CD14-positive monocyte (primary cell): Measurements from ENCODE around the gene INPP4A. TPM values are rescaled to one million over a fixed set of nuclear protein-coding genes. Genes with fewer than 3 reads are reported as not detected.

Source experiments
- DNase-seq, 3 donors: peaks; one replicate each; pipeline ENCODE4 v3.0.0-alpha.2; 2011 to 2022
- H2AFZ ChIP-seq: 2 replicates; pipeline ENCODE4 v1.6.0; 2012; ENCODE audit warnings: mild to moderate bottlenecking, low read depth, low read length, inconsistent platforms; ENCODE audit not compliant: insufficient read depth, poor library complexity, severe bottlenecking
- H3K27ac ChIP-seq, 2 donors: 1 replicate in 1 of 2; 2 replicates in 1 of 2; pipeline ENCODE4 v1.5.1; 2012 to 2013; ENCODE audit warnings: low read length in 2 of 2, control low read depth in 1 of 2, inconsistent platforms in 1 of 2, low read depth in 1 of 2, mild to moderate bottlenecking in 1 of 2
- H3K27me3 ChIP-seq, 2 donors: one replicate each; pipeline versions ENCODE4 v1.6.0 to v1.6.1; 2011 to 2013; ENCODE audit warnings: low read length in 2 of 2; ENCODE audit not compliant: control insufficient read depth in 2 of 2, insufficient read depth in 2 of 2
- H3K36me3 ChIP-seq, 2 donors: replicated peaks in 1 of 2; 1 replicate in 1 of 2; 2 replicates in 1 of 2; pipeline versions ENCODE4 v1.5.1 to v1.6.1; 2012 to 2013; ENCODE audit warnings: low read length in 2 of 2, control low read depth in 1 of 2, inconsistent platforms in 1 of 2, mild to moderate bottlenecking in 1 of 2; ENCODE audit not compliant: insufficient read depth in 2 of 2, control insufficient read depth in 1 of 2
- H3K4me1 ChIP-seq, 2 donors: 1 replicate in 1 of 2; 2 replicates in 1 of 2; pipeline versions ENCODE4 v1.5.1 to v1.6.1; 2012 to 2013; ENCODE audit warnings: low read length in 2 of 2, control low read depth in 1 of 2, inconsistent platforms in 1 of 2, mild to moderate bottlenecking in 1 of 2, moderate library complexity in 1 of 2; ENCODE audit not compliant: insufficient read depth in 2 of 2, control insufficient read depth in 1 of 2
- H3K4me2 ChIP-seq: replicated peaks from 2 replicates; pipeline ENCODE3; 2012; ENCODE audit warnings: low read length, moderate library complexity, mild to moderate bottlenecking; ENCODE audit not compliant: poor library complexity, severe bottlenecking; ENCODE audit errors: extremely low read depth
- H3K4me3 ChIP-seq, 3 experiments: fragments of 200-600 bp in 1 of 3; sonication (generic) in 1 of 3; replicated peaks in 1 of 3; 1 replicate in 2 of 3; 2 replicates in 1 of 3; pipeline ENCODE4 v1.5.1; 2011 to 2013; ENCODE audit warnings: low read length in 3 of 3, mild to moderate bottlenecking in 3 of 3, control low read depth in 2 of 3, low read depth in 2 of 3, inconsistent platforms in 1 of 3, moderate library complexity in 1 of 3
- H3K79me2 ChIP-seq: 2 replicates; pipeline ENCODE4 v1.6.0; 2012; ENCODE audit warnings: mild to moderate bottlenecking, control low read depth, inconsistent platforms, low read length, moderate library complexity; ENCODE audit not compliant: insufficient read depth
- H3K9ac ChIP-seq: 2 replicates; pipeline ENCODE4 v1.6.0; 2017; ENCODE audit warnings: low read length, mild to moderate bottlenecking; ENCODE audit not compliant: insufficient read depth, poor library complexity, severe bottlenecking
- H3K9me3 ChIP-seq, 2 donors: replicated peaks in 1 of 2; 1 replicate in 1 of 2; 2 replicates in 1 of 2; pipeline versions ENCODE4 v1.5.1 to v1.6.1; 2012 to 2013; ENCODE audit warnings: low read length in 2 of 2, control low read depth in 1 of 2; ENCODE audit not compliant: control insufficient read depth in 1 of 2, insufficient read depth in 1 of 2
- H4K20me1 ChIP-seq: 2 replicates; pipeline ENCODE4 v1.6.0; 2012; ENCODE audit warnings: mild to moderate bottlenecking, low read length, control low read depth, moderate library complexity; ENCODE audit not compliant: insufficient read depth
- H3K27ac Mint-ChIP-seq, 7 donors: one replicate each; pipeline ENCODE4 v1.8.0; 2020; ENCODE audit warnings: mild to moderate bottlenecking in 7 of 7, mixed read lengths in 7 of 7, moderate library complexity in 6 of 7, inconsistent platforms in 2 of 7
- H3K27me3 Mint-ChIP-seq, 3 donors: one replicate each; pipeline ENCODE4 v1.8.0; 2021 to 2022; ENCODE audit warnings: low read depth in 3 of 3, mild to moderate bottlenecking in 3 of 3, mixed read lengths in 3 of 3, moderate library complexity in 3 of 3, inconsistent platforms in 1 of 3
- H3K36me3 Mint-ChIP-seq, 2 donors: one replicate each; pipeline ENCODE4 v1.8.0; 2020; ENCODE audit warnings: mixed read lengths in 2 of 2, inconsistent platforms in 1 of 2, mild to moderate bottlenecking in 1 of 2
- H3K4me1 Mint-ChIP-seq: one replicate; pipeline ENCODE4 v1.8.0; 2020; ENCODE audit warnings: mild to moderate bottlenecking, mixed read lengths
- H3K4me3 Mint-ChIP-seq, 2 donors: one replicate each; pipeline ENCODE4 v1.8.0; 2020; ENCODE audit warnings: mild to moderate bottlenecking in 2 of 2, mixed read lengths in 2 of 2, moderate library complexity in 1 of 2
- H3K9me3 Mint-ChIP-seq, 7 donors: one replicate each; pipeline ENCODE4 v1.8.0; 2020 to 2022; ENCODE audit warnings: mixed read lengths in 7 of 7, mild to moderate bottlenecking in 6 of 7, moderate library complexity in 6 of 7, inconsistent platforms in 2 of 7
- WGBS: methylation state at CpG from one replicate; pipeline ENCODE4 v1.1.5; 2013; ENCODE audit warnings: missing lambda C conversion rate; ENCODE audit not compliant: insufficient coverage; 5-methylcytosine and 5-hydroxymethylcytosine counted together
- intact Hi-C, 2 donors: fragments of 100-400 bp; cut with micrococcal nuclease; formaldehyde crosslinking; loops; one replicate each; pipeline versions ENCODE4 v1.15.0 to v1.15.1; 2023
- polyA plus RNA-seq, 3 donors: library from polyadenylated mRNA; depleted of rRNA in 1 of 3; unstranded in 2 of 3; stranded (reverse) in 1 of 3; fragments of 300-500 nt in 2 of 3; fragments of >200 nt in 1 of 3; fragmentation: Illumina TruSeq in 2 of 3; gene quantifications; 1 replicate in 2 of 3; 2 replicates in 1 of 3; pipeline ENCODE4 v1.2.3, GENCODE V29; 2012 to 2021
- TF ChIP-seq, protein P1 (sequence below): fragments of 200-600 bp; IDR thresholded peaks from one replicate; pipeline ENCODE4 v1.8.0; 2022; ENCODE audit warnings: antibody characterized with exemption, mild to moderate bottlenecking

INPP4A gene
- polyA plus RNA-seq, 3 donors: 13.7 to 52.4 (median 20.7) TPM

- peaks cover 61% of the 10 kb centered on the region for H4K20me1 ChIP-seq
- intact Hi-C loops: no loop called here
- H3K36me3 ChIP-seq: peaks cover 14 to 53% of the 10 kb centered on the region in 2 donors
- H3K27ac Mint-ChIP-seq: no peak overlapping the region
- peaks cover 96% of the 10 kb centered on the region for H3K79me2 ChIP-seq
- peaks cover 22% of the 10 kb centered on the region for H3K4me1 Mint-ChIP-seq
- H3K4me3 Mint-ChIP-seq: no peak overlapping the region
- peaks cover 53 to 74% of the 10 kb centered on the region in 2 donors for H3K36me3 Mint-ChIP-seq
- peaks cover 4 to 6% of the 10 kb centered on the region in 2 donors for H3K4me1 ChIP-seq
- H3K27me3 ChIP-seq: no peaks in the 10 kb centered on the region
- H3K9me3 ChIP-seq: peaks cover 0 to 11% of the 10 kb centered on the region in 2 donors
- no peak for DNase-seq
- H2AFZ ChIP-seq: no peak overlapping the region
- TF ChIP-seq, protein P1, sequence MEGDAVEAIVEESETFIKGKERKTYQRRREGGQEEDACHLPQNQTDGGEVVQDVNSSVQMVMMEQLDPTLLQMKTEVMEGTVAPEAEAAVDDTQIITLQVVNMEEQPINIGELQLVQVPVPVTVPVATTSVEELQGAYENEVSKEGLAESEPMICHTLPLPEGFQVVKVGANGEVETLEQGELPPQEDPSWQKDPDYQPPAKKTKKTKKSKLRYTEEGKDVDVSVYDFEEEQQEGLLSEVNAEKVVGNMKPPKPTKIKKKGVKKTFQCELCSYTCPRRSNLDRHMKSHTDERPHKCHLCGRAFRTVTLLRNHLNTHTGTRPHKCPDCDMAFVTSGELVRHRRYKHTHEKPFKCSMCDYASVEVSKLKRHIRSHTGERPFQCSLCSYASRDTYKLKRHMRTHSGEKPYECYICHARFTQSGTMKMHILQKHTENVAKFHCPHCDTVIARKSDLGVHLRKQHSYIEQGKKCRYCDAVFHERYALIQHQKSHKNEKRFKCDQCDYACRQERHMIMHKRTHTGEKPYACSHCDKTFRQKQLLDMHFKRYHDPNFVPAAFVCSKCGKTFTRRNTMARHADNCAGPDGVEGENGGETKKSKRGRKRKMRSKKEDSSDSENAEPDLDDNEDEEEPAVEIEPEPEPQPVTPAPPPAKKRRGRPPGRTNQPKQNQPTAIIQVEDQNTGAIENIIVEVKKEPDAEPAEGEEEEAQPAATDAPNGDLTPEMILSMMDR: no peak
- peaks cover 0 to 3% (median 0%) of the 10 kb centered on the region in 3 donors for H3K27me3 Mint-ChIP-seq
- H3K4me2 ChIP-seq: no peak overlapping the region
- H3K9me3 Mint-ChIP-seq: peaks cover 2 to 15% (median 8%) of the 10 kb centered on the region in 7 donors
- H3K27ac ChIP-seq: no peak overlapping the region
- no peak overlapping the region for H3K9ac ChIP-seq
- no peak overlapping the region for H3K4me3 ChIP-seq
Observed at GRCh38 chr2:98494699-98495098, 50.0 kb downstream of the INPP4A start.

- Histone ChIP-seq H3K9me3 (peaks cover 0 to 11% of the 10 kb centered on the region in 2 donors), H3K27ac (no peak overlapping the region), H3K4me3 (no peak overlapping the region), H3K79me2 (peaks cover 96% of the 10 kb centered on the region), H3K4me1 (no peaks in the 10 kb centered on the region), H3K9ac (no peak overlapping the region), H3K4me2 (no peak overlapping the region), H3K27me3 (no peaks in the 10 kb centered on the region), H3K36me3 (peaks cover 0 to 46% of the 10 kb centered on the region in 2 donors), H2AFZ (no peak overlapping the region), H4K20me1 (peaks cover 41% of the 10 kb centered on the region)
- Mint-ChIP-seq H3K36me3 (peaks cover 48 to 74% of the 10 kb centered on the region in 2 donors), H3K27me3 (peaks cover 0 to 4% (median 0%) of the 10 kb centered on the region in 3 donors), H3K4me3 (no peak overlapping the region), H3K4me1 (peaks cover 15% of the 10 kb centered on the region), H3K27ac (peak overlapping the region in 1 of 7 donors; percentile 35), H3K9me3 (peaks cover 0 to 15% (median 8%) of the 10 kb centered on the region in 7 donors)
- 97% methylated on average over 3 of the region's 4 CpGs for WGBS
- intact Hi-C loops: no loop called here
- DNase-seq: no peak
- TF ChIP-seq, protein P1: no peak
Observed at GRCh38 chr2:98496750-98497493, 52.3 kb downstream of the INPP4A start.
